Measurements from ENCODE around the gene GSTP1. TPM values are rescaled to one million over a fixed set of nuclear protein-coding genes. Genes with fewer than 3 reads are reported as not detected.

Gene GSTP1
- total and polyA plus RNA-seq, 9 of the 15 experiments (the other 6 are each of a cell fraction or from before 2014, with no cell fraction given), result 592 to 2,150 (median 1,204) TPM

DNA sequence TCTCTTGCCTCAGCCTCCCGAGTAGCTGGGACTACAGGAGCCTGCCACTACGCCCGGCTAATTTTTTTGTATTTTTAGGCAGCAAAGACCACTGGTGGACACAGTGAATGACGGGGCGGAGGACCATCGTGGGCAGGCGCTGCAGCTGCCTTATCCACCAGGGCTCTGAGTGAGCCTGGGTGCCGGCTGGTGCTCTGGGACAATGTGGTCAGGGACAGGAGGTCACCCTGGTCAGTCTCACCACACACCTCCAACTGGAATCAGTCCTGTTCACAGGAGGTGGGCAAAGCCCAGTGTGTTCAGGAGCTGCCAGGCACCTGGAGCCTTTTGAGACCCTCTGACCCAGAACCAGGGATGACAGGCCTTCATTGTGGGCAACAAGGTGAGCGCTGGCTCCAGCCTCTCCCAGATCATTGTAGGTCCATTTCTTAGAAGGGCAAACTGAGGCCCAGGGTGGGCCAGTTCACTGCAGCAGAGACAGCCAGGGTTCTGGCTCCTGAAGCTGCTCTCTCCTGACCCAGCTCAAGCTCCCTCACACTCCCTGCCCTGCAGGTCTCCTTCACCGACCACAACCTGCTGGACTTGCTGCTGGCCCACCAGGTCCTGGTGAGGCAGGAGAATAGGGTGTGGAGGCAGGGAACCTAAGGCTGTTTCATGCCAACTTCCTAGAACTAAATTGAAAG is 44.6 kb upstream of the GSTP1 start (continued):
- no peak for TF ChIP-seq MTA2 (IDR thresholded peaks at IDR 0.05; ENCODE audit: low read depth)
- no peak for TF ChIP-seq KDM4B (IDR thresholded peaks at IDR 0.05; ENCODE audit: borderline replicate concordance in 2 of 2, low read depth in 1 of 2)
- TF ChIP-seq, protein P1, sequence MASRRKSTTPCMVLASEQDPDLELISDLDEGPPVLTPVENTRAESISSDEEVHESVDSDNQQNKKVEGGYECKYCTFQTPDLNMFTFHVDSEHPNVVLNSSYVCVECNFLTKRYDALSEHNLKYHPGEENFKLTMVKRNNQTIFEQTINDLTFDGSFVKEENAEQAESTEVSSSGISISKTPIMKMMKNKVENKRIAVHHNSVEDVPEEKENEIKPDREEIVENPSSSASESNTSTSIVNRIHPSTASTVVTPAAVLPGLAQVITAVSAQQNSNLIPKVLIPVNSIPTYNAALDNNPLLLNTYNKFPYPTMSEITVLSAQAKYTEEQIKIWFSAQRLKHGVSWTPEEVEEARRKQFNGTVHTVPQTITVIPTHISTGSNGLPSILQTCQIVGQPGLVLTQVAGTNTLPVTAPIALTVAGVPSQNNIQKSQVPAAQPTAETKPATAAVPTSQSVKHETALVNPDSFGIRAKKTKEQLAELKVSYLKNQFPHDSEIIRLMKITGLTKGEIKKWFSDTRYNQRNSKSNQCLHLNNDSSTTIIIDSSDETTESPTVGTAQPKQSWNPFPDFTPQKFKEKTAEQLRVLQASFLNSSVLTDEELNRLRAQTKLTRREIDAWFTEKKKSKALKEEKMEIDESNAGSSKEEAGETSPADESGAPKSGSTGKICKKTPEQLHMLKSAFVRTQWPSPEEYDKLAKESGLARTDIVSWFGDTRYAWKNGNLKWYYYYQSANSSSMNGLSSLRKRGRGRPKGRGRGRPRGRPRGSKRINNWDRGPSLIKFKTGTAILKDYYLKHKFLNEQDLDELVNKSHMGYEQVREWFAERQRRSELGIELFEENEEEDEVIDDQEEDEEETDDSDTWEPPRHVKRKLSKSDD (conservative IDR thresholded peaks at IDR 0.05; ENCODE audit: low read length), result no peak
- TF ChIP-seq, protein P2, sequence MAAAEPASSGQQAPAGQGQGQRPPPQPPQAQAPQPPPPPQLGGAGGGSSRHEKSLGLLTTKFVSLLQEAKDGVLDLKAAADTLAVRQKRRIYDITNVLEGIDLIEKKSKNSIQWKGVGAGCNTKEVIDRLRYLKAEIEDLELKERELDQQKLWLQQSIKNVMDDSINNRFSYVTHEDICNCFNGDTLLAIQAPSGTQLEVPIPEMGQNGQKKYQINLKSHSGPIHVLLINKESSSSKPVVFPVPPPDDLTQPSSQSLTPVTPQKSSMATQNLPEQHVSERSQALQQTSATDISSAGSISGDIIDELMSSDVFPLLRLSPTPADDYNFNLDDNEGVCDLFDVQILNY (CRISPR knock-in tag; IDR thresholded peaks at IDR 0.05), result no peak
- TF ChIP-seq U2AF2 (optimal IDR thresholded peaks at IDR 0.05; ENCODE audit: low read depth, low read length), result no peak
- TF ChIP-seq SREBF2 (CRISPR knock-in tag; IDR thresholded peaks at IDR 0.05), result no peak
- TF ChIP-seq ETV5 (CRISPR knock-in tag; IDR thresholded peaks at IDR 0.05; ENCODE audit: low read depth), result no peak
